ENCODE measurements around the gene ZFPL1.
A peak's percentile ranks its signal among the peaks of the same experiment; 100 is the strongest.
"Not testable (repeated sequence)": the region's sequence is repeated elsewhere in the genome, so short reads cannot be mapped to it uniquely, and the experiment has no call there.

The ZFPL1 gene

GRCh38 chr11:65115361-65116082 lies 31.5 kb downstream of the ZFPL1 start:
- DNase-seq, result no peak

GRCh38 chr11:65116370-65117205 lies 32.6 kb downstream of the ZFPL1 start:
- DNase-seq, result peak; percentile 14

- peak; percentile 98 for DNase-seq
These were observed 33.4 kb downstream of the ZFPL1 start, which contains the start of gene ZNHIT2 for GRCh38 chr11:65117206-65118096. TSS of gene ZNHIT2 (minus strand) at chr11:65117701. CDS start at chr11:65117653, 48 bp downstream.

GRCh38 chr11:65118097-65118837 lies 34.2 kb downstream of the ZFPL1 start:
- no peak for DNase-seq

- not testable (repeated sequence) for DNase-seq
These were observed 35.1 kb downstream of the ZFPL1 start for GRCh38 chr11:65118891-65119669.

GRCh38 chr11:65119670-65119995 lies 35.6 kb downstream of the ZFPL1 start:
- DNase-seq, result no peak

GRCh38 chr11:65120831-65121230 lies 36.8 kb downstream of the ZFPL1 start:
- DNase-seq, result no peak

- DNase-seq, result no peak
These were observed 37.4 kb downstream of the ZFPL1 start for GRCh38 chr11:65121447-65121864.

- DNase-seq, result peak; percentile 95
These were observed 38.1 kb downstream of the ZFPL1 start, which contains the start of the genes FAU and MRPL49 for GRCh38 chr11:65121865-65122696. TSS of gene FAU (minus strand) at chr11:65122134. CDS start at chr11:65121813, 321 bp downstream. TSS of gene MRPL49 (plus strand) at chr11:65122321. CDS start at chr11:65122347, 26 bp downstream.

- no peak for DNase-seq
These were observed 40.6 kb downstream of the ZFPL1 start for GRCh38 chr11:65124480-65125196.

GRCh38 chr11:65125197-65126056 lies 41.4 kb downstream of the ZFPL1 start:
- DNase-seq, result no peak

GRCh38 chr11:65126624-65127274 lies 42.7 kb downstream of the ZFPL1 start:
- DNase-seq, result no peak

- DNase-seq, result no peak
These were observed 43.6 kb downstream of the ZFPL1 start for GRCh38 chr11:65127473-65128181.

GRCh38 chr11:65128182-65129145 lies 44.4 kb downstream of the ZFPL1 start:
- DNase-seq, result no peak

GRCh38 chr11:65129649-65130441 lies 45.8 kb downstream of the ZFPL1 start:
- no peak for DNase-seq
